HuH-7.5 (cell line): ENCODE measurements around the gene SNRNP25.

Source experiments
- DNase-seq: peaks from one replicate; pipeline ENCODE4 v3.0.0; 2011; ENCODE audit warnings: low spot score

SNRNP25 gene

GRCh38 chr16:104355-104754 lies 50.7 kb downstream of the SNRNP25 start:
- no peak for DNase-seq

GRCh38 chr16:104928-105327 lies 51.3 kb downstream of the SNRNP25 start:
- DNase-seq = no peak

- DNase-seq = no peak
Measured at GRCh38 chr16:105521-105920, 51.9 kb downstream of the SNRNP25 start.

GRCh38 chr16:106623-107324 lies 53.1 kb downstream of the SNRNP25 start:
- peak; percentile 66 for DNase-seq
